K562 (cell line): ENCODE data around the gene NTN4. TPM values are rescaled to one million over a fixed set of nuclear protein-coding genes. Genes with fewer than 3 reads are reported as not detected.

Experiments used
- ATAC-seq: fragments of 200-7000 bp; cut with Tn5 transposase; 3 replicates; pipeline ENCODE4 v1.9.1; 2020; ENCODE audit warnings: moderate library complexity
- BruUV-seq: library from RNA; stranded (reverse); fragments of 400-500 nt; replicated peaks from 2 replicates; lab custom pipeline; 2021; lab: Mats Ljungman, UMichigan
- CTCF ChIA-PET: fragments of 300-600 bp; formaldehyde crosslinking; extraction: SDS; loops from one replicate; lab custom pipeline; 2021; ENCODE audit warnings: low intra/inter-chr PET ratio; lab: Yijun Ruan, JAX
- POLR2A ChIA-PET: fragments of 300-600, 350-650 bp; sonication (Branson Sonifier 250); formaldehyde crosslinking; extraction: SDS; loops from one replicate; lab custom pipeline; 2021; ENCODE audit warnings: antibody characterized with exemption, inconsistent platforms; lab: Yijun Ruan, JAX
- DNase-seq, 4 experiments: peaks; one replicate each; pipeline versions ENCODE4 v3.0.0 to v3.0.0-alpha.2; 2011 to 2018; ENCODE audit warnings: low spot score in 3 of 4, mixed read lengths in 3 of 4; ENCODE audit errors: extremely low read depth in 1 of 4
- FAIRE-seq: peaks from 2 replicates; lab custom pipeline; 2011; peaks lifted over from hg19 to GRCh38; lab: Jason Lieb, UNC
- H2AFZ ChIP-seq: 2 replicates; pipeline ENCODE4 v1.6.0; 2011; ENCODE audit warnings: low read depth, low read length, control low read depth, inconsistent platforms
- H3K27ac ChIP-seq: fragments of 200-600 bp; 3 replicates; pipeline ENCODE4 v1.8.0; 2011; ENCODE audit warnings: low read depth, mild to moderate bottlenecking, control low read depth, inconsistent platforms, low read length, moderate library complexity, mixed read lengths; ENCODE audit errors: extremely low read depth
- H3K27me3 ChIP-seq, 2 experiments: fragments of 300-600 bp in 1 of 2; 2 replicates in 1 of 2; 3 replicates in 1 of 2; pipeline versions ENCODE4 v1.6.0 to v1.8.0; 2011; ENCODE audit warnings: inconsistent platforms in 2 of 2, low read length in 2 of 2, mild to moderate bottlenecking in 1 of 2, mixed read lengths in 1 of 2, moderate library complexity in 1 of 2; ENCODE audit not compliant: control insufficient read depth in 2 of 2, insufficient read depth in 2 of 2
- H3K36me3 ChIP-seq: fragments of 300-600 bp; 3 replicates; pipeline ENCODE4 v1.8.0; 2011; ENCODE audit warnings: mild to moderate bottlenecking, low read length, inconsistent platforms; ENCODE audit not compliant: control insufficient read depth, insufficient read depth
- H3K4me1 ChIP-seq, 2 experiments: fragments of 200-600 bp in 1 of 2; replicated peaks in 1 of 2; 2 replicates in 1 of 2; 3 replicates in 1 of 2; pipeline versions ENCODE4 v1.5.1 to v1.8.0; 2011; ENCODE audit warnings: inconsistent platforms in 2 of 2, low read length in 2 of 2, mild to moderate bottlenecking in 1 of 2, mixed read lengths in 1 of 2, moderate library complexity in 1 of 2; ENCODE audit not compliant: control insufficient read depth in 2 of 2, insufficient read depth in 2 of 2
- H3K4me2 ChIP-seq: 2 replicates; pipeline ENCODE4 v1.6.1; 2011; ENCODE audit warnings: low read length, control low read depth, inconsistent platforms, mixed read lengths; ENCODE audit not compliant: insufficient read depth
- H3K4me3 ChIP-seq: fragments of 200-600 bp; sonication (generic), shearing (Covaris generic); 2 replicates; pipeline ENCODE4 v1.5.1; 2016; ENCODE audit warnings: control low read depth, inconsistent platforms
- H3K79me2 ChIP-seq: fragments of 200-600 bp; 3 replicates; pipeline ENCODE4 v1.8.0; 2011; ENCODE audit warnings: low read length, inconsistent platforms; ENCODE audit not compliant: control insufficient read depth, insufficient read depth
- H3K9ac ChIP-seq, 2 experiments: 2 replicates each; pipeline versions ENCODE4 v1.6.0 to v1.6.1; 2011; ENCODE audit warnings: low read depth in 2 of 2, low read length in 2 of 2, control low read depth in 1 of 2, inconsistent platforms in 1 of 2, mild to moderate bottlenecking in 1 of 2, mixed read lengths in 1 of 2; ENCODE audit not compliant: insufficient read depth in 1 of 2
- H3K9me1 ChIP-seq: one replicate; pipeline ENCODE4 v1.6.0; 2011; ENCODE audit warnings: inconsistent platforms, mild to moderate bottlenecking, low read length, moderate library complexity; ENCODE audit not compliant: control insufficient read depth, insufficient read depth
- H3K9me3 ChIP-seq: replicated peaks from 2 replicates; pipeline ENCODE4 v1.5.1; 2011; ENCODE audit warnings: low read depth, low read length, inconsistent platforms; ENCODE audit not compliant: control insufficient read depth, insufficient read depth
- H4K20me1 ChIP-seq: replicated peaks from 2 replicates; pipeline ENCODE4 v1.6.1; 2011; ENCODE audit warnings: low read length, inconsistent platforms, mixed read lengths; ENCODE audit not compliant: control insufficient read depth, insufficient read depth
- CCAR2 ChIP-seq: fragments of 200-400 bp; formaldehyde crosslinking; IDR thresholded peaks from 2 replicates; pipeline ENCODE4 v1.6.1; 2017; ENCODE audit warnings: mild to moderate bottlenecking, low read depth, low read length
- FUS ChIP-seq: fragments of 200-400 bp; formaldehyde crosslinking; optimal IDR thresholded peaks from 2 replicates; pipeline ENCODE3; 2017; ENCODE audit warnings: low read depth, low read length
- IFI16 ChIP-seq: fragments of 250-450 bp; sonication (Bioruptor Pico); IDR thresholded peaks from 2 replicates; pipeline ENCODE4 v2.1.2; 2022; ENCODE audit warnings: mild to moderate bottlenecking, inconsistent platforms
- NR2C1 ChIP-seq, 2 experiments: fragments of 450-650 bp; IDR thresholded peaks; 2 replicates each; pipeline ENCODE4 v1.6.1; 2017; ENCODE audit warnings: mild to moderate bottlenecking in 2 of 2, antibody characterized with exemption in 1 of 2, inconsistent platforms in 1 of 2, missing compliant biosample characterization in 1 of 2, missing genetic modification characterization in 1 of 2
- PML ChIP-seq: IDR thresholded peaks from 2 replicates; pipeline ENCODE4 v1.6.1; 2012; ENCODE audit warnings: low read length, inconsistent platforms
- PTBP1 ChIP-seq: fragments of 200-400 bp; formaldehyde crosslinking; IDR thresholded peaks from 2 replicates; pipeline ENCODE4 v1.6.1; 2017; ENCODE audit warnings: low read depth, low read length
- REST ChIP-seq, 2 experiments: fragments of 450-650 bp; formaldehyde crosslinking in 1 of 2; IDR thresholded peaks; 2 replicates each; pipeline versions ENCODE4 v1.4.0 to v1.6.1; 2014 to 2020; ENCODE audit warnings: mild to moderate bottlenecking in 2 of 2, borderline replicate concordance in 1 of 2, low read depth in 1 of 2
- SRSF1 ChIP-seq: fragments of 200-400 bp; formaldehyde crosslinking; IDR thresholded peaks from 2 replicates; pipeline ENCODE4 v1.6.1; 2017; ENCODE audit warnings: mild to moderate bottlenecking, low read depth, low read length, moderate library complexity
- TCF7L2 ChIP-seq: fragments of 150-350 bp; IDR thresholded peaks from 2 replicates; pipeline ENCODE4 v1.6.1; 2016; ENCODE audit warnings: low read depth, mild to moderate bottlenecking, low read length, moderate library complexity
- ZNF696 ChIP-seq: fragments of 250-450 bp; sonication (Bioruptor Pico); conservative IDR thresholded peaks from 2 replicates; pipeline ENCODE4 v1.4.0; 2020; ENCODE audit warnings: mild to moderate bottlenecking, moderate library complexity
- WGBS: fragments of 100-300 bp; shearing (Covaris generic); methylation state at CpG from one replicate; pipeline ENCODE4 v1.1.6; 2016; ENCODE audit warnings: low coverage, mixed read lengths; ENCODE audit not compliant: insufficient coverage; ENCODE audit errors: missing lambda C conversion rate; 5-methylcytosine and 5-hydroxymethylcytosine counted together
- in situ Hi-C: fragments of 300-500 bp; cut with MboI; formaldehyde crosslinking; loops from 4 replicates; pipeline ENCODE4 v1.15.0; 2018; ENCODE audit warnings: inconsistent platforms, mixed read lengths
- intact Hi-C: fragments of 100-400 bp; cut with micrococcal nuclease; formaldehyde crosslinking; loops from 2 replicates; pipeline ENCODE4 v1.14.2; 2022
- polyA plus RNA-seq, 8 experiments: library from polyadenylated mRNA; depleted of rRNA in 4 of 8; stranded (reverse) in 5 of 8; unstranded in 3 of 8; fragments of >200 nt; fragmentation: Nextera tagmentation in 2 of 8; fragmentation: Illumina TruSeq in 1 of 8; extraction: Ambion mirVana in 2 of 8; extraction: Trizol in 1 of 8; gene quantifications; 2 replicates each; pipeline versions ENCODE4 v1.2.1 to v1.2.3, GENCODE V29; 2011 to 2014; ENCODE audit warnings: inconsistent platforms in 1 of 8, missing spikeins in 1 of 8
- total RNA-seq, 7 experiments: library from RNA; depleted of rRNA in 6 of 7; stranded (reverse); fragments of >200 nt in 6 of 7; fragmentation: Illumina TruSeq in 2 of 7; extraction: Trizol in 2 of 7; gene quantifications; 2 replicates each; pipeline versions ENCODE4 v1.2.1 to v1.2.3, GENCODE V29; 2011 to 2021; ENCODE audit warnings: low replicate concordance in 1 of 7
- TF ChIP-seq, protein P1 (sequence below): sonication (generic); formaldehyde crosslinking; IDR thresholded peaks from 2 replicates; pipeline ENCODE4 v1.8.0; 2022; ENCODE audit warnings: mild to moderate bottlenecking, missing genetic modification reagents

NTN4 gene
- total and polyA plus RNA-seq, 9 of the 15 experiments (the other 6 are each of a cell fraction or from before 2014, with no cell fraction given): 0.13 TPM; not detected in 8

DNA sequence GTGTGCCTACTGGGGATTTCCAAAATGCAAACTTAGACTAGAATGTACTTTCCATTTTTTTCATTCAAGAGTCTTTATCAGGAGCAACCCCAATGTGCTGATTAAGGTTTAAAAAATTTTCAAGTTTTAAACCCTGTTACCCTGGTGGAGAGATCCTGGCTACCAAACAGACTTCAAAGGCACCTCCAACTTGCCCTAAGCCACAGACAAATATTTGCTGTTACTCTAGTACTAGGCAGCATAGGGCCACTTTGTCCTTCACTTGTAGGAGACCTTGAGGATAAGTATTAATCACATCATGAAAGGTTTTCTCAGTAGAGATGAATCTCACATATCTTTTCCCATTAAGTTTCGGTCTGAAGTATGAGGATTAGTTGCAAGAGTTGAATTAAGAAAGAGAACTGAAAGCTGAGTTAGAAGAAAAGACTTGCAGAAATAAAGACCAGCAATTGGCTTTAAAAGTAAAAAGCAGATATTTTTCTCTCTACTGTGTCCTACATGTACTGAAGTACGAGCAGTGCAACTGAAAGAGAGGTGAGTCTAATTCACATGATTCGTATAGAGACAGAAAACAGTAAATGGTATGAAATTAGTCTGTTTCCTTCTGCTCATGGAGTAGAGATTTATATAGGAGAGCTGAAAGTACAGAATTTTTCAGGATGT is 28.3 kb downstream of the NTN4 start:
- ATAC-seq (no peak), FAIRE-seq (no peak), DNase-seq (no peak)
- no peaks in the 10 kb centered on the region for H3K79me2 ChIP-seq
- H3K9me3 ChIP-seq: no peaks in the 10 kb centered on the region
- H3K9me1 ChIP-seq: no peaks in the 10 kb centered on the region
- POLR2A ChIA-PET: no interaction called here
- no peaks in the 10 kb centered on the region; a peak in 1 of 5 replicates for H3K27me3 ChIP-seq
- H3K27ac ChIP-seq: no peak overlapping the region
- H3K9ac ChIP-seq: no peak overlapping the region
- in situ Hi-C loops (no loop called here), intact Hi-C loops (no loop called here)
- no peaks in the 10 kb centered on the region for H3K36me3 ChIP-seq
- CTCF ChIA-PET: no interaction called here
- WGBS: 2% methylated on average over 3 of the region's 3 CpGs
- H2AFZ ChIP-seq: no peak overlapping the region
- BruUV-seq: no TSS peak
- no peak overlapping the region for H3K4me3 ChIP-seq
- H3K4me2 ChIP-seq: no peak overlapping the region
- no peaks in the 10 kb centered on the region for H3K4me1 ChIP-seq
- no peaks in the 10 kb centered on the region for H4K20me1 ChIP-seq
- no peak for TF ChIP-seq PML
- no peak for TF ChIP-seq CCAR2
- TF ChIP-seq TCF7L2: no peak
- no peak for TF ChIP-seq IFI16 (CRISPR knock-in tag)
- TF ChIP-seq, protein P1, sequence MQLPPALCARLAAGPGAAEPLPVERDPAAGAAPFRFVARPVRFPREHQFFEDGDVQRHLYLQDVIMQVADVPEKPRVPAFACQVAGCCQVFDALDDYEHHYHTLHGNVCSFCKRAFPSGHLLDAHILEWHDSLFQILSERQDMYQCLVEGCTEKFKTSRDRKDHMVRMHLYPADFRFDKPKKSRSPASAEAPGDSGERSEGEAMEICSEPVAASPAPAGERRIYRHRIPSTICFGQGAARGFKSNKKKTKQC: no peak
- TF ChIP-seq NR2C1 (IDR thresholded peaks at IDR 0.05): no peak
- no peak for TF ChIP-seq NR2C1 (tag; IDR thresholded peaks at IDR 0.05)
- TF ChIP-seq ZNF696 (CRISPR knock-in tag): no peak
- TF ChIP-seq FUS: no peak
- no peak for TF ChIP-seq PTBP1
- no peak for TF ChIP-seq SRSF1
- no peak for TF ChIP-seq REST (IDR thresholded peaks at IDR 0.05; ENCODE audit: borderline replicate concordance)
- no peak for TF ChIP-seq REST (CRISPR knock-in tag; IDR thresholded peaks at IDR 0.05; ENCODE audit: low read depth)
